Measurements from ENCODE around the gene ORM2.
A peak's percentile ranks its signal among the peaks of the same experiment; 100 is the strongest.
"Not testable (repeated sequence)": the region's sequence is repeated elsewhere in the genome, so short reads cannot be mapped to it uniquely, and the experiment has no call there.

The ORM2 gene

GRCh38 chr9:114332474-114333040 is 2.9 kb downstream of the ORM2 start:
- DNase-seq, result not testable (repeated sequence)

GRCh38 chr9:114333718-114334117 is 4.0 kb downstream of the ORM2 start:
- not testable (repeated sequence) for DNase-seq

GRCh38 chr9:114334490-114334889 is 4.8 kb downstream of the ORM2 start:
- no peak for DNase-seq

DNA sequence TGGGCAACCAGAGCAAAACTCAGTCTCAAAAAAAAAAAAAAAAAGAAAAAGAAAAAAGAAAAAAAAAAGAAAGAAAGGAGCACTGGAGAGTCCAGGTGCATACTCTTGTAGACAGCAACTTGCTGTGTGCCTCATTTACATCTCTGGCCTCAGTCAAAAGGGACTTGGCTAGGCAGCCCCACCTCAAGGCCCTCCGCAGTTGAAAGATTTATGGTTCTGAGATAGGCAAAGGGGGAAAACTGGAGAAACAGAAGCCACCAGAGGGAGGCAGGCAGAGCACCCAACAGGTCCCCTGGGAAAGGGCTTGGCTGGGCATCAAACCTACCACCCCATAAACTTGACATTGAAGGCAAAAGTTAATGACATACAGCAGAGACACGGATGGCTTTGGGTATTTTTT is 6.1 kb downstream of the ORM2 start:
- DNase-seq, result no peak

- no peak for DNase-seq
Observed at GRCh38 chr9:114336157-114336556, 6.5 kb downstream of the ORM2 start.

GRCh38 chr9:114336699-114337395 is 7.2 kb downstream of the ORM2 start:
- DNase-seq, result no peak

GRCh38 chr9:114338187-114338586 is 8.5 kb downstream of the ORM2 start:
- no peak for DNase-seq

- DNase-seq, result peak; percentile 47
Observed at GRCh38 chr9:114339130-114339908, 9.7 kb downstream of the ORM2 start.

- no peak for DNase-seq
Observed at GRCh38 chr9:114341152-114341830, 11.6 kb downstream of the ORM2 start.

- no peak for DNase-seq
Observed at GRCh38 chr9:114341991-114342390, 12.3 kb downstream of the ORM2 start.

GRCh38 chr9:114342755-114343440 is 13.2 kb downstream of the ORM2 start:
- no peak for DNase-seq

DNA sequence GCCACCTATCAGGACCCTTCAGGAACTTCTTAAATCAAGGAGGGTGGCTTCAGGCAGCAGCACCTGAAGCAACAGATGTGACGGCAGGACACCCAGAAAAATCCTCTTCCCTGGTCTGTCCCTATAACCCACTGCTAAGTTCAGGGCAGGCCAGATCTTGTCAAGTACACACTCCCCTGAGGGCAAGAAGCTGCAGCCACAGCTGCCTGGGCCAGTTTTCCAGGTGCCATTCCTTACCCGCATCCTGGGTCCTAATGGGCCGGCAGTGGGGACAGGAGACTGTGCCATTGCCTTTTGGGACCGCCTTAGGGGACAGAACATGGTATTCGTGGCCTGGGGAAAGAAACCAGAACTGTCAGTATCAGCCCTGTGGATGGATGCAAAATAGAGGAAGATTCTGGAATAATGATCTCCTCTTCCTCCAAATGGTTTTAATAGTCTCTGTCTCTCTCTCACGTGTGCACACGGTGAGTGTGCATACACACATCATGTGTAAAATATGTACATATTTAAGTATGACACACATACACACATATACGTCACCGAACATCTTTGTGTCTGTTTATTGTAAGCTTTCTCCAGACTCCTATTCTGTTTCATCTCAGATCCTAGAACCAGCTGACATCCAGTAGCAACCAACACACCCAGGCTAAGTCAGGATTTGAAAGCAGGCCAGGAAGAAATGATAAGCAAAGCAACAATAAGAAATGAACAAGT is 14.0 kb downstream of the ORM2 start:
- DNase-seq, result peak; percentile 13

DNA sequence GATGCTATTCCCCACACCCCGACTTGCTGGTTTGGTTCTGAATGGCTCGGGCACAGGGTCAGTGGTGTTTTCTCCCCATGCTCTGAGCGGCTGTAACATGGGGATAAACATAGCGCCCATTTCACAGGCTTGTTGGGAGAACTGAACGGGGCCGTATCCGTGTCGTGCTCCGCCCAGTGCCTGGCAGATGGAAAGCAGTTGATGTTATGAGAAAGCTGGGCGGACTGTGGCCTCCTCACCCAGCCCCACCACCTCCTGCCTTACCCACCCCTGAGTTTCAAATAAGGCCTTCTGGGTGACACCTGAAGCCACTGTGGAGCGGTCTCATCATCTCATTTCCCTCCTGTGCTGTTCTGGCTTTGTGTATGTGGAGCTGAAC is 14.5 kb downstream of the ORM2 start:
- no peak for DNase-seq

DNA sequence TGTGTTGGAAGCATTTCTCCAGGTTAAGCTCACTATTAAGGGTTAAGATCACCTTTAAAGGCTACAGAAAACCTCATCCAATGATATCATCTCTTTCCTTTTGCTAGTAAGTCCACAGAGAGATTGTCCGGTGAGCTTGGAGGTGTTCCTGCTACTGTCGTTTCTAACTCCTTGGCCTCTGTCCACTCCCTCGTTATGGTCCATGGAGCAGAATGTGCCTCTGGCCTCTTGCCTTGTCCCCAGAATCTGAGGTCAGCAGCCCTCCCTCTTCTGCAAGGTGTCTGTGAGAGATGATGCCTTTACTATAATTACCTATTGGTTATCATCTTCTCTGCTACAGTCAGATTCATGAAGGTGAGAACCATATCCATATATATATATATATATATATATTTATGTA is 15.0 kb downstream of the ORM2 start:
- DNase-seq, result no peak

DNA sequence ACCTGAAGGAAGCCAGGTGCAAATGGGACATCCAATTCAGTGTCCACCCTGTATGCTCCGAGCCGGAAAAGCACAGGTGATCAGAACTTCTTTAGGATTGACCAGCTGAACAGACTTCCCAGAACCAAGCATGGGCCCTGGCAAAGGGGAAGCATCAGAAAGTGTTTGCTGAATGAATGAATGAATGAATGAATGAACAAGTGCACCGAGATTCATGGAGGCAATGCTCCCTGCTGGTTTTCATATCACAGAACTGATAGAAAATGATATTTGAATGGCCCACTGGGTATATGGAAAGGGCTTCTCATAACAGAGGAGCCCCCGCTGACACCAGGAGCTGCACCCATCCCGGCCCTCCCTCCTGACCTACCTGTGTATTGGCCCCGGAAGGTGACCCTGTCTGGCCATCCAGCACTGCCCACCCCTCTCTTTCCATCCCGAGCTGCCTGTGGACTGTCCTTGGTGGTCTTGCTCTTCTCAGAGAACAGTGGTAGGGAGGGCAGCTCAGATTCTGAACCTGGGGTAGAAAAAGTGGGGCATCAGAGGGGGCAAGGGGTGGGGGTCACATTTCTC is 15.9 kb downstream of the ORM2 start:
- no peak for DNase-seq

DNA sequence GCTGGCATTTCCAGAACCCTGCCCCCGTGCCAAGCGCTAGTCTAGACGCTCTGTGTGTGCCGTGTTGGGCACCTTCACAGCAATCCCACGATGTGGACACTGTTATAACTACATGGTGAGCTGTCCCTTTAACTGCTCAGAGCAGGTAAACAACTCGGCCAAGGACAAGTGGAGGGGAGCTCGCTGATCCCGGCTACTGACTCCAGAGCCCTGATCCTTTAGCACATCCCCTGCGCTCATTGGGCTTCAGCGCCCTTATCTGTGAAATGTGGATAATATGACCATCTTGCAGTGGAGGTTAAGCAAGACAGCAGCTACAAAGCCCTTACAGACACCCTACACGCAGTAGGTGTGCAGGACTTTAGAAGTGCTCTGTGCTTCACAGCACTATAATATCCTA is 16.5 kb downstream of the ORM2 start:
- no peak for DNase-seq

DNA sequence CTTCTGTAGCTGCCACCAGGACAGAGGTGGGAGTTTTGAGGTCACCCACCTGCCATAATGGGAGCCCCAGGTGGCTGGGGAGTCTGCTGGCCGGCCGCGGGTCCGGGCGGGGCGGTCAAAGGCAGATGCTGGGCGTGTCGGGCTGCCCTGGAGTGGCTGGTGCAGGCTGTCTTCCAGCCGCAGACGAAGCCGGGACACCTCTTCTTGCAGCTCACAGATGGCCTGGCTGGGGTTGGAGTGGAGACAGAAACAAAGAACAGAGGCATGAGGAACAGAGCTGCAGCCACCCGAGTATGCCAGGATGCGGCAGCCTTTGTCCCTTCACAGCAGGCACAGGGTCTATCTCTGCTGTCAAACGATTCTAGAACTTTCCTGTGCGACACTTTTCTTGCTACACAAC is 18.0 kb downstream of the ORM2 start:
- DNase-seq, result no peak

GRCh38 chr9:114348261-114348905 is 18.7 kb downstream of the ORM2 start:
- no peak for DNase-seq

DNA sequence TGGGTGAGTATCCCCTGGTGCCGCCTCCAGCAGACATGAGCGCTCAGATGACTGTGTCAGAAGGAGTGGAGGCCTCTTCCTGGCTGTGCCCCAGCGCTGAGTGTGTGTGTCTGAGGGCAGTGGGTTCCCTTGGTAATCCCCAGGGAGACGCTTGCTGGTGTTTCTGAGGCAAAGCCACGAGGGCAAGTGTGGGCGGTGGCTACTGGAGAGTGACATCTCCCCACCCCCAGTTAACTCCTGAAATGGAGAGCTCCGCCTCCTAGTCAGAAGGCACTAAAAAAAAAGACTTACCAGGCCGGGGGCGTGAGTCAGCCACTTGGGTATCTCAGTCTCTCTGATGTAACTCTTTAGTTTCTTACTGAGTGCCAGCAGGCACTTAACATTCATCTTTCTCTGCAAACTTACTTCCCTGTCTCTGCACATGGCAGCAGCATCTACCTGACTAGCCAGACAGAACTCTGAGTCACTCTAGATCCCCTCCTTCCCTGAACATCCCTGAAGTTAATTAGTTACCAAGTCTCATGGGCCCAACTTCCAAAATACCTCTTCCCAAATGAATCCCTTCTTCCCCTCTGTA is 19.3 kb downstream of the ORM2 start:
- DNase-seq, result peak; percentile 99

DNA sequence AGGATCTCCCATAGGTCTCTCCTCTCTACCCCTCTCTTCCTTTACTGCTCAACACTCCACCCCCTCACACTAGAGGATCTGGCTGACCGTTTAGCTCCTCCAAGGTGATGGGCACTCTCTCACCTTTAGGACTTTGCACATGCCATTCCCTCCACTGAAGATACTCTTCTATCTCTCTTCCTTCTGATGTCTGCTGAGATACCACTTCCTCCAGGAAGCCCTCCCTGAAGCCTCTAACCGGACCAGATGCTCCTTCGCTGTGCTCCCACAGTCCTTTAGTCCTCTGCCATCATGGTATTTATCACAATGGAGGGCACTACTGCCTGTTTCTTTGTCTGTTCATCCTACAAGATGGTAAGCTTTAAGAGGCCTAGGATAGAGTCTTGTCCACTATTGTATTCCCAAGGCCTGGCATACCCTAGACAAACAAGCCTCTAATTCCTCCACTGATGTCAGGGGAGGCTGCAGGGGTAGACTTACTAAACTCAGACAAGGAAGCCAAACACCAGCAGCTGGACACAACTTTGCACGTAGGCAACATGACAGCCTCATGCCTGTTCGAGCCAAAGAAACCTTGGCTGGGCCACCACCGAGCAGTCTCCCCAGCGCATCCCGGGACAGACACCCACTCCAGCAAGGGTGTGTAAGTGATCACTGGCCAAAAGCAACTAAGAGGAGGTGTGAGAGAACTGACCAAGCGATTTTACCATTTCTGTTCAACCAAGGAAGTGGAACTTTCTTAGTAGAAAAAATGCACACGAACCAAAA is 20.2 kb downstream of the ORM2 start:
- DNase-seq, result no peak
